Aorta (tissue), 5 donors: ENCODE data around the gene CUL2. TPM values are rescaled to one million over a fixed set of nuclear protein-coding genes. Genes with fewer than 3 reads are reported as not detected.
"Not testable (repeated sequence)": the region's sequence is repeated elsewhere in the genome, so short reads cannot be mapped to it uniquely, and the experiment has no call there.

Source experiments
- ATAC-seq: fragments of 200-7000 bp; cut with Tn5 transposase; one replicate; pipeline ENCODE4 v1.9.1; 2022; ENCODE audit warnings: moderate library complexity; ENCODE audit not compliant: low FRiP score
- DNase-seq, 2 donors: peaks; one replicate each; pipeline ENCODE4 v3.0.0-alpha.2; 2020
- H3K27ac ChIP-seq, 2 donors: one replicate each; pipeline ENCODE4 v1.5.1; 2013; ENCODE audit warnings: low read length in 2 of 2, mild to moderate bottlenecking in 2 of 2, moderate library complexity in 2 of 2, control low read depth in 1 of 2, inconsistent platforms in 1 of 2, low read depth in 1 of 2
- H3K27me3 ChIP-seq, 2 donors: one replicate each; pipeline ENCODE4 v1.6.1; 2013; ENCODE audit warnings: control low read depth in 1 of 2, low read length in 1 of 2, mild to moderate bottlenecking in 1 of 2, moderate library complexity in 1 of 2; ENCODE audit not compliant: insufficient read depth in 2 of 2, control insufficient read depth in 1 of 2
- H3K36me3 ChIP-seq, 2 donors: one replicate each; pipeline ENCODE4 v1.6.1; 2013; ENCODE audit warnings: control low read depth in 1 of 2, low read length in 1 of 2, mild to moderate bottlenecking in 1 of 2; ENCODE audit not compliant: insufficient read depth in 2 of 2, control insufficient read depth in 1 of 2
- H3K4me1 ChIP-seq, 2 donors: one replicate each; pipeline ENCODE4 v1.6.1; 2013; ENCODE audit warnings: low read length in 2 of 2, control low read depth in 1 of 2, mild to moderate bottlenecking in 1 of 2, moderate library complexity in 1 of 2; ENCODE audit not compliant: insufficient read depth in 2 of 2, control insufficient read depth in 1 of 2
- H3K4me3 ChIP-seq, 2 donors: one replicate each; pipeline ENCODE4 v1.5.1; 2013; ENCODE audit warnings: low read length in 2 of 2, control low read depth in 1 of 2, mild to moderate bottlenecking in 1 of 2
- H3K9me3 ChIP-seq: one replicate; pipeline ENCODE4 v1.6.1; 2013; ENCODE audit warnings: mild to moderate bottlenecking, low read length; ENCODE audit not compliant: control insufficient read depth
- WGBS, 2 donors: extraction: QIAGEN DNeasy Blood & Tissue Kit; methylation state at CpG; one replicate each; pipeline ENCODE4 v1.1.7; 2013; 5-methylcytosine and 5-hydroxymethylcytosine counted together
- intact Hi-C, 2 donors: fragments of 100-400 bp; cut with DNase I; formaldehyde crosslinking; loops; one replicate each; pipeline versions ENCODE4 v1.14.2 to v1.15.0; 2022
- polyA plus RNA-seq, 2 donors: library from polyadenylated mRNA; stranded (reverse); fragments of 200-250 nt; gene quantifications; one replicate each; pipeline ENCODE4 v1.2.3, GENCODE V29; 2013
- total RNA-seq, 2 donors: library from RNA; stranded (reverse); fragmentation: NEBNext Ultra II Directional; extraction: Animal tissue kit (Norgen Biotek cat#: 25700); gene quantifications; one replicate each; pipeline ENCODE4 v1.2.1, GENCODE V29; 2021
- donor health status: healthy with polysubstance abuse.
- donor health status: Bipolar disorder and iron deficiency.
- donor health status: DM: no; HTN: no; CAD: no.
- donor health status: DM: no; HTN: no; CAD: no.
- donor health status: DM: yes; HTN: yes; CAD: no.

The CUL2 gene
- total and polyA plus RNA-seq, 4 donors = 10.0 to 28.1 (median 19.3) TPM

DNA sequence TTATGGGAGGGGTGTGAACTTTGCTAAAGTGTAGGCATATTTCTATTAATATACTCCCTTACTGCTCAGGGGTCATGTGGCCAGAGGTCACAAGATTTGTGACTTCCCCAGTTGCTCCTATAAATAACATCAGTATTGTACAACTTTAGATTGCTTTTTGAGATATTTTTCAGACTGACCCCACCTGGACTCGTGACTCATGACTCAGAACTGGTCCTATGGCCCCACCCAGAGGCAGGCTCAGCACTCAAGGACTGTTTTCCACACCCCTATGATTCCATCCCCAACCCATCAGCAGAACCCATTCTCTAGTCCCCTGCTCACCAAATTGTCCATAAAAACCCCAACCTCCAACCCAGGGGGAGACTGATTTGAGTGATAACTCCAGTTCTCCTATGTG, 2.7 kb upstream of the CUL2 start:
- ATAC-seq (no peak), DNase-seq (no peak)
- no peaks in the 10 kb centered on the region for H3K36me3 ChIP-seq
- H3K4me3 ChIP-seq = no peak overlapping the region
- no peaks in the 10 kb centered on the region for H3K9me3 ChIP-seq
- no peaks in the 10 kb centered on the region for H3K4me1 ChIP-seq
- H3K27me3 ChIP-seq = no peaks in the 10 kb centered on the region
- intact Hi-C loops = loop anchor here in 1 of 2 donors (5.0 kb wide), 1 partner anchor 34 kb away; the partner anchor contains the start of gene CREM
- H3K27ac ChIP-seq = no peak overlapping the region
- WGBS, 2 donors = 56 to 78% methylated on average over 1 of the region's 1 CpG

GRCh38 chr10:35091994-35092790, 2.1 kb upstream of the CUL2 start:
- intact Hi-C loops = loop anchor here in 1 of 2 donors (5.0 kb wide), 1 partner anchor 35 kb away; the partner anchor contains the start of gene CREM
- 95 to 97% methylated on average over 11 of the region's 11 CpGs for WGBS, 2 donors

GRCh38 chr10:35089611-35090161, 455 bp downstream of the CUL2 start:
- 0% methylated on average over 20 to 27 of the region's 27 CpGs for WGBS, 2 donors
- intact Hi-C loops = loop anchor here in 1 of 2 donors (5.0 kb wide), 1 partner anchor 38 kb away; the partner anchor contains the start of gene CREM
- no peaks in the 10 kb centered on the region for H3K36me3 ChIP-seq
- no peaks in the 10 kb centered on the region for H3K9me3 ChIP-seq
- no peak overlapping the region for H3K27ac ChIP-seq
- peak; percentile 36 for ATAC-seq
- peaks cover 0 to 2% of the 10 kb centered on the region in 2 donors for H3K4me1 ChIP-seq
- DNase-seq = peak in 1 of 2 donors; percentile 46
- H3K27me3 ChIP-seq = no peaks in the 10 kb centered on the region
- H3K4me3 ChIP-seq = peak overlapping the region; percentile 85 to 92

More at GRCh38 chr10:35091994-35092790, 2.1 kb upstream of the CUL2 start:
- H3K27me3 ChIP-seq = no peaks in the 10 kb centered on the region
- no peak overlapping the region for H3K4me3 ChIP-seq
- no peak for ATAC-seq
- DNase-seq = no peak
- H3K4me1 ChIP-seq = peaks cover 0 to 2% of the 10 kb centered on the region in 2 donors
- H3K27ac ChIP-seq = no peak overlapping the region
- H3K9me3 ChIP-seq = no peaks in the 10 kb centered on the region
- no peaks in the 10 kb centered on the region for H3K36me3 ChIP-seq

GRCh38 chr10:35083242-35083641, 6.9 kb downstream of the CUL2 start:
- H3K4me3 ChIP-seq = no peak overlapping the region
- ATAC-seq (no peak), DNase-seq (no peak)
- no peak overlapping the region for H3K27ac ChIP-seq
- no peaks in the 10 kb centered on the region for H3K9me3 ChIP-seq
- H3K4me1 ChIP-seq = peaks cover 0 to 2% of the 10 kb centered on the region in 2 donors
- H3K27me3 ChIP-seq = no peaks in the 10 kb centered on the region
- 100% methylated on average over 1 of the region's 1 CpG for WGBS, 2 donors
- no peaks in the 10 kb centered on the region for H3K36me3 ChIP-seq
- intact Hi-C loops = no loop called here

DNA sequence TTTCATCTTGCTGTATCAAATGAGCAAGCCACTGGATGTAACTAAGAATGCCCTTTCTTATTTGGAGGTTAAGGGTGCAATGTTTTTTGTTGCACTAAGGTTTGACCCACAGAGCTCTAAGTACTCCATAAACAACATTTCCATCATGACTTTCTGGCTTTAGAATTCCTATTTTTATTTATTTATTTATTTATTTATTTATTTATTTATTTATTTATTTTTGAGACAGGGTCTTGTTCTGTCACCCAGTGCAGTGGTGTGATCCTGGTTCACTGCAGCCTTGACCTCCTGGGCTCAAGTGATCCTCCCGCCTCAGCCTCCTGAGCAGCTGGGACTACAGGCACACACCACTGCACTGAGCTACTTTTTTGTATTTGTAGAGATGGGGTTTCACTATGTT, 9.9 kb downstream of the CUL2 start:
- DNase-seq, H3K36me3 ChIP-seq, H3K4me3 ChIP-seq, H3K27me3 ChIP-seq, H3K9me3 ChIP-seq, intact Hi-C loops, ATAC-seq, H3K27ac ChIP-seq, H3K4me1 ChIP-seq: not testable (repeated sequence)
- 94 to 100% methylated on average over 1 of the region's 1 CpG for WGBS, 2 donors

- H3K4me1 ChIP-seq = peaks cover 0 to 2% of the 10 kb centered on the region in 2 donors
- DNase-seq = no peak
- H3K4me3 ChIP-seq = no peak overlapping the region
- 87 to 94% methylated on average over 3 of the region's 3 CpGs for WGBS, 2 donors
- H3K36me3 ChIP-seq = no peaks in the 10 kb centered on the region
- no peaks in the 10 kb centered on the region for H3K27me3 ChIP-seq
- no peak for ATAC-seq
- H3K27ac ChIP-seq = no peak overlapping the region
- intact Hi-C loops = no loop called here
- no peaks in the 10 kb centered on the region for H3K9me3 ChIP-seq
Observed at GRCh38 chr10:35079763-35080162, 10.4 kb downstream of the CUL2 start.

DNA sequence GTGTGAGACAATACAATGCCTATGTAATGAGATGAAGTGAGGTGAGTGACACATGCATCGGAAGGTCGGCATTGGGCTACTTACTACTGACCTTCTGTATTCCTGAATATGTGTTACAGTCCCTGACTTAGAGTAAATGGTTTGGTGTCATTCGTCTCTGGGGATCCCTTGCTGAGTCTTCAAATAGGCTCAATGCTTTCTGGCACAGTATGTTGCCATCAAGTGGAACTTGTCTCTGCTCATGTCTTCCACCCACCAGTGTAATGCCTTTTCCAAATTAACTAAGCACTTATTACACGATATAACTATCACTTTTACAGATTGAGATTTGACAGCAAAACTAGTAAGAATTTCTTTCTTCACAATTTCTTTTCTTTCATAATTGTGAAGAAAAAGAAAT, 10.9 kb downstream of the CUL2 start:
- WGBS, 2 donors = 88 to 96% methylated on average over 4 of the region's 4 CpGs

GRCh38 chr10:35075228-35075627, 14.9 kb downstream of the CUL2 start:
- 68 to 75% methylated on average over 3 of the region's 3 CpGs for WGBS, 2 donors
- Histone ChIP-seq H3K27me3 (no peaks in the 10 kb centered on the region), H3K9me3 (no peaks in the 10 kb centered on the region), H3K4me3 (no peak overlapping the region), H3K27ac (no peak overlapping the region), H3K4me1 (peaks cover 0 to 2% of the 10 kb centered on the region in 2 donors), H3K36me3 (peaks cover 0 to 4% of the 10 kb centered on the region in 2 donors)
- ATAC-seq (no peak), DNase-seq (no peak)
- intact Hi-C loops = no loop called here

More for the DNA sequence above, 10.9 kb downstream of the CUL2 start:
- intact Hi-C loops = no loop called here
- Histone ChIP-seq H3K9me3 (no peaks in the 10 kb centered on the region), H3K4me3 (no peak overlapping the region), H3K36me3 (no peaks in the 10 kb centered on the region), H3K27me3 (no peaks in the 10 kb centered on the region), H3K4me1 (peaks cover 0 to 2% of the 10 kb centered on the region in 2 donors), H3K27ac (no peak overlapping the region)
- ATAC-seq (no peak), DNase-seq (no peak)
